ENCODE results near the gene DENND6B. TPM values are rescaled to one million over a fixed set of nuclear protein-coding genes. Genes with fewer than 3 reads are reported as not detected.
A peak's percentile ranks its signal among the peaks of the same experiment; 100 is the strongest.

DENND6B gene
- total and polyA plus RNA-seq, 2 of the 13 experiments (the other 11 are each of a cell fraction or from before 2014, with no cell fraction given): 0.95 to 3.8 TPM

DNA sequence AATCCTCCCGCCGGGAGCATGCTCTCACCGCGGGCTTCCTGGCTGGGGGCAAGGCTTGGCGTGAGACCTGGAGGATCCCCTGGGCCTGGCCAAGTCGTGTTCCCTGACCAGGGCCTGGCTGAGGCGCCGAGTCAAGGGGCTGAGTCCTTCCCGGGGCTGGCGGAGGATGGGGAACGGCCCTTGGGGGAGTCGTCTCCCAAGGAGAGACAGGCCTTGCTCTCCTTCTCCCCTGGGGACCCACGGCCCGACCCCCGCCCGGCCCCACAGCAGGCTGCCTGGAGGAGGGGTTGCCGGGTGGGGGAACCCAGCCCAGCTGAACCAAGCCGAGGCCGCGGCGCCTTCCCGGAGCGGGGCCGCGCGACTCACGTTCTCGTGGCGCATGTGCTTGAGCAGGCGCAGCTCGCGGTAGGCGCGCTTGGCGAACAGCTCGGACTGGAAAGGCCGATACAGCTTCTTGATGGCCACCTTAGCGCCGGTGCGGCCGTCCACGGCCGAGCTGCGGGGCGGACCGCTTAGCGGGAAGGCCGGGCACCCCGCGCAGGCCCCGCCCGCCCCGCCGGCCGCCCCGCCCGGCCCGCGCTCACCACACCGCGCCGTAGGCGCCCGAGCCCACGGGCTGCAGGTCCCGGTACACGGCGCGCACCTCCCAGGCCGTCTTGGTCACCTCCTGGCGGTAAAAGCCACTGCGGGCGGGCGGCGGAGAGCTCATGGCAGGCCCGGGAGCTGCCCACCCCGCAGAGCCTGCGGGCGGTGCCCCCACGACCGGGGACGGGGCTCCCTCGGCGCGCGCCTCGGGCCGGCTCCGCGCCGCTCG is 65.8 kb downstream of the DENND6B start (continued):
- TF ChIP-seq, protein P1, sequence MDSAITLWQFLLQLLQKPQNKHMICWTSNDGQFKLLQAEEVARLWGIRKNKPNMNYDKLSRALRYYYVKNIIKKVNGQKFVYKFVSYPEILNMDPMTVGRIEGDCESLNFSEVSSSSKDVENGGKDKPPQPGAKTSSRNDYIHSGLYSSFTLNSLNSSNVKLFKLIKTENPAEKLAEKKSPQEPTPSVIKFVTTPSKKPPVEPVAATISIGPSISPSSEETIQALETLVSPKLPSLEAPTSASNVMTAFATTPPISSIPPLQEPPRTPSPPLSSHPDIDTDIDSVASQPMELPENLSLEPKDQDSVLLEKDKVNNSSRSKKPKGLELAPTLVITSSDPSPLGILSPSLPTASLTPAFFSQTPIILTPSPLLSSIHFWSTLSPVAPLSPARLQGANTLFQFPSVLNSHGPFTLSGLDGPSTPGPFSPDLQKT (CRISPR knock-in tag; IDR thresholded peaks at IDR 0.05; ENCODE audit: borderline replicate concordance): no peak
- TF ChIP-seq NR3C1 (CRISPR knock-in tag; IDR thresholded peaks at IDR 0.05): no peak
- TF ChIP-seq HCFC1 (IDR thresholded peaks at IDR 0.05; ENCODE audit: low read depth, low read length): no peak
- 0 out of 2 replicates have a peak, but pooled peaks have one; percentile 19 for TF ChIP-seq TOPORS (CRISPR knock-in tag; IDR thresholded peaks at IDR 0.05)
- TF ChIP-seq ELF3 (CRISPR knock-in tag; IDR thresholded peaks at IDR 0.05): no peak
- TF ChIP-seq, protein P2, sequence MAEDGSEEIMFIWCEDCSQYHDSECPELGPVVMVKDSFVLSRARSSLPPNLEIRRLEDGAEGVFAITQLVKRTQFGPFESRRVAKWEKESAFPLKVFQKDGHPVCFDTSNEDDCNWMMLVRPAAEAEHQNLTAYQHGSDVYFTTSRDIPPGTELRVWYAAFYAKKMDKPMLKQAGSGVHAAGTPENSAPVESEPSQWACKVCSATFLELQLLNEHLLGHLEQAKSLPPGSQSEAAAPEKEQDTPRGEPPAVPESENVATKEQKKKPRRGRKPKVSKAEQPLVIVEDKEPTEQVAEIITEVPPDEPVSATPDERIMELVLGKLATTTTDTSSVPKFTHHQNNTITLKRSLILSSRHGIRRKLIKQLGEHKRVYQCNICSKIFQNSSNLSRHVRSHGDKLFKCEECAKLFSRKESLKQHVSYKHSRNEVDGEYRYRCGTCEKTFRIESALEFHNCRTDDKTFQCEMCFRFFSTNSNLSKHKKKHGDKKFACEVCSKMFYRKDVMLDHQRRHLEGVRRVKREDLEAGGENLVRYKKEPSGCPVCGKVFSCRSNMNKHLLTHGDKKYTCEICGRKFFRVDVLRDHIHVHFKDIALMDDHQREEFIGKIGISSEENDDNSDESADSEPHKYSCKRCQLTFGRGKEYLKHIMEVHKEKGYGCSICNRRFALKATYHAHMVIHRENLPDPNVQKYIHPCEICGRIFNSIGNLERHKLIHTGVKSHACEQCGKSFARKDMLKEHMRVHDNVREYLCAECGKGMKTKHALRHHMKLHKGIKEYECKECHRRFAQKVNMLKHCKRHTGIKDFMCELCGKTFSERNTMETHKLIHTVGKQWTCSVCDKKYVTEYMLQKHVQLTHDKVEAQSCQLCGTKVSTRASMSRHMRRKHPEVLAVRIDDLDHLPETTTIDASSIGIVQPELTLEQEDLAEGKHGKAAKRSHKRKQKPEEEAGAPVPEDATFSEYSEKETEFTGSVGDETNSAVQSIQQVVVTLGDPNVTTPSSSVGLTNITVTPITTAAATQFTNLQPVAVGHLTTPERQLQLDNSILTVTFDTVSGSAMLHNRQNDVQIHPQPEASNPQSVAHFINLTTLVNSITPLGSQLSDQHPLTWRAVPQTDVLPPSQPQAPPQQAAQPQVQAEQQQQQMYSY (CRISPR knock-in tag; IDR thresholded peaks at IDR 0.05): no peak
- TF ChIP-seq AFF4 (CRISPR knock-in tag; IDR thresholded peaks at IDR 0.05): no peak
- no peak for TF ChIP-seq PITX1 (CRISPR knock-in tag; IDR thresholded peaks at IDR 0.05)
- TF ChIP-seq FOXA1 (IDR thresholded peaks at IDR 0.05): no peak
- TF ChIP-seq FOXA1 (CRISPR knock-in tag; IDR thresholded peaks at IDR 0.05): no peak
- no peak for TF ChIP-seq SRSF4 (IDR thresholded peaks at IDR 0.05; ENCODE audit: low read depth, low read length, poor library complexity, severe bottlenecking)
- no peak for TF ChIP-seq MAF1 (CRISPR knock-in tag; IDR thresholded peaks at IDR 0.05; ENCODE audit: borderline replicate concordance)
- no peak for TF ChIP-seq HMGA1 (CRISPR knock-in tag; conservative IDR thresholded peaks at IDR 0.05)
- TF ChIP-seq NCOA1 (CRISPR knock-in tag; IDR thresholded peaks at IDR 0.05): no peak
- 0 out of 2 replicates have a peak, but pooled peaks have one; percentile 48 for TF ChIP-seq ISX (CRISPR knock-in tag; conservative IDR thresholded peaks at IDR 0.05)
- no peak for TF ChIP-seq RORA (CRISPR knock-in tag; IDR thresholded peaks at IDR 0.05)
- no peak for TF ChIP-seq MAFG (CRISPR knock-in tag; IDR thresholded peaks at IDR 0.05)
- no peak for TF ChIP-seq TOE1 (CRISPR knock-in tag; IDR thresholded peaks at IDR 0.05)
- no peak for TF ChIP-seq ZNF12 (CRISPR knock-in tag; IDR thresholded peaks at IDR 0.05)
- TF ChIP-seq ZNF333 (CRISPR knock-in tag; IDR thresholded peaks at IDR 0.05; ENCODE audit: borderline replicate concordance): no peak
- no peak for TF ChIP-seq REL (CRISPR knock-in tag; conservative IDR thresholded peaks at IDR 0.05)
- no peak for TF ChIP-seq MTA1 (CRISPR knock-in tag; IDR thresholded peaks at IDR 0.05; ENCODE audit: borderline replicate concordance)
- no peak for TF ChIP-seq RBAK (CRISPR knock-in tag; IDR thresholded peaks at IDR 0.05)

Data from HepG2 (cell line).